IPS-18c (cell line): ENCODE measurements around the gene CIZ1.

Experiments used
- H3K4me3 ChIP-seq: 2 replicates; pipeline ENCODE4 v1.7.0; 2013; ENCODE audit warnings: low read depth, mild to moderate bottlenecking, low read length, moderate library complexity; ENCODE audit not compliant: insufficient read depth
- H3K9me3 ChIP-seq: one replicate; pipeline ENCODE4 v1.6.1; 2013; ENCODE audit warnings: mild to moderate bottlenecking, low read length, moderate library complexity; ENCODE audit not compliant: control insufficient read depth, insufficient read depth

The CIZ1 gene

DNA sequence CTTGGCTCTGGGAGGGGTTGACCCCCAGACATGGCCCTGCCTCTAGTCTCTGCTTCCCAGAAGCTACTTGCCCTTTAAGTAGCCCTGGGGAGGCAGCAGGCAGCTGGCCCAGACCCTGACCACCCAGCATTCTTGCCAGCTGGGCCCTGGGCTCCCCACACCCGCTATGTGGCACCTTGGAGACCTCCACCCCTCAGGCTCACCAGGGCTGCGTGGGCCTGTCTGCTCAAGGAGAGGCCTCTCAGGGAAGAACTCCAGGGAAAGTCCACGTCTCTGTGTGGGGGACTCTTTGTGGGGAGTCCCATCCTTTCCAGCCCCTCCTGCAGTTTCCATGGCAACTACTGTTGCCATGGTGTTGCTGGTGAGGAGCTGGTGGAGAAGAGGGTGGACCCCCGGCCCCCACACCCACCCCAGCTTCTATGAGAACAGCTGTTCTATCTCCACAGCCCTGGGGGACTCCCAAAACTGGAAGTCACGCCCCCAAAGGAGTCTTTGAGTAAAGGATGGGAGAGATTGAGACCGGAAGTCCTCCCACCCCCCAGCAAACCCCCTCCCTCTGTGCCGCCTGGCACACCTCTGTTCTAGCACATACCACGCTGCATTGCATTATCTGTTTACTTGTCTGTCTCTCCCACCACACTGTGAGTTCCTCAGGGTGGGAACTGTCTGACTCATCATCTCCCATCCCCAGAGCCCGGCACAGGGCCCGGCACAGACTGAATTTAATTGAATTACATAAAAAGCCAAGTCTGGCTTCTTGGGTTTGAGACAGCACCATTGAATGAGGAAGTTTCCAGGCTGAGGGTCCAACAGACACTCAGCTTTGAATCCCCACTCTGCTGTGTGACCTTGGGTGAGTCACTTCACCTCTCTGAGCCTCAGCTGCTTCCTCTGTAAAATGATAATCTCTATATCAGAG is 24.4 kb upstream of the CIZ1 start:
- H3K4me3 ChIP-seq, result no peak overlapping the region
- no peaks in the 10 kb centered on the region for H3K9me3 ChIP-seq

DNA sequence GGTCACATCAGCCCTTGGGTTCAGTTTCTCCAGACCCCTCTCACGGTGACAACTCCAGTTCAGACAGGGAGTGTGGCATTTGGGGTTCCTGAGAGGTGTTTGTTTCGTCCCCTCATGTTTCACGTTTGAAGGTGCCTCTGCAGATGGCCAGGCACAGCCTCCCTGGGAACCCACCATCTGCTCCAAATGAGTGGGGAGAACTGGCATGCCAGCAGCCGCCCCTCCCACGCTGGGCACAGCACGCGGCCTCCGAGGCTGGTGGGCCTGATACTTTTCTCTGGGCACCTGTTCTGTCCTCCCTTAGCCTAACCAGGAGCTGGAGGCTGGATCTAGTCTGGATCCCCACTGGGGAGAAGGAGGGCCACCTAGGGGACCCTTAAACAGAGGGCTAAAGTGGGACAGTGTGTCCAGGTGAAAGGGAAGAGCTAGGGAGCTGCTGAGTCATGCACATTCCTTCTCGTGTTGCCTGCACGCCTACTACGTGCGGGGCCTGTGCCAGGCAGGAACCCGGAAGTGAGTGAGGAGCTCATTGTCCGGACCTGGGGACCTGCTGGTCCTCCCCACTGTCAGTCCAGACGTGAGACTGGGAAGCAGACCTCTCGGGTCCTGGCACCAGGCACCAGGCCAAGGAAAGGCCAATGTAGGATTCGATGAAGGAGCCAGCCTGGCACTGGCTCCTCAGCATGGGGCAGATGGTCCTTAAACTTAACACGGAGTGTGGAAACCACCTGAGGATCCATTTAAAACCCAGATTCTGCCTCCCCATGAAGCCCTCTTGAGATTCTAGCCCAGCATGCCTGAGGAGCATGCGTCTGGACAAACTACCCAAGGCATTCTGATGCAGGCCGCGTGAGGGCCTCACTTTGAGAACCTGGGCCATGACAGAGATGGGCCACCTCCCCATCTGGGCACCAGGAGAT is 23.5 kb upstream of the CIZ1 start:
- H3K9me3 ChIP-seq, result no peaks in the 10 kb centered on the region

DNA sequence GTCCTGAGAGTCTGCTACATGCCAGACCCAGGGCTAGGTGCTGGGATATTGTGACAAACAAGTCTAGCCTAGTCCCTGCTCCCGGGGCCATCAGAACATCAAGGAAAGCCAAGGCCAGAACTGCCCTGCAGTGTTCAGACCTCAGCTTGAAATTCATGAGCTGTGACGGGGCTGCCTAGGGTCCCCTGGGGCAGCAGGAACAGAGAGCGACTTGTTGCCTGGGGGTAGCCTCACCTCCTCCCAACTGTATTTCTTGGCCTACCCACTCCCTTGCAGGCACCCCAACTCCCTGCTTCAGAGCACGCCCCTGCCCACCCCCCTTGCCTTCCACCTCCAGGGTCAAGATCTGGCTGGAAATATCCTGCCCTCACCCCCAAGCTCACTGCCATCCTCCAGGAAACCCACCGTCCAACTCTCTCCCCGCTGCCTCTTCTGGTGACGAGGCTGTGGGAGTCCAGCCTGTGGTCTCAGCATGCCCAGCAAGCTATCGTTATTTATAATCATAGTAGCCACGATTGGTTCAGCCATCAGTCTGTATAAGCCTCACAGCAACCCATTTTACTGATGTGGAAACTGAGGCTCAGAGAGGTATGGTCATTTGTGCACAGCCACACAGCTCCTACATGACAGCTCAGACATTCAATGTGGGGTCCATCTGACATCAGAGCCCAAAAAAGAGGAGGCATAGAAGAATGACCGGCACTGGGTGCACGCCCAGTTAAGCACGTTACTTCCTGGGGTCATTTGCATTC is 22.6 kb upstream of the CIZ1 start:
- Histone ChIP-seq H3K4me3 (no peak overlapping the region), H3K9me3 (no peaks in the 10 kb centered on the region)

More for the DNA sequence above, 23.5 kb upstream of the CIZ1 start:
- no peak overlapping the region for H3K4me3 ChIP-seq

- Histone ChIP-seq H3K9me3 (no peaks in the 10 kb centered on the region), H3K4me3 (no peak overlapping the region)
Measured at GRCh38 chr9:128211981-128212281, 20.6 kb upstream of the CIZ1 start.

DNA sequence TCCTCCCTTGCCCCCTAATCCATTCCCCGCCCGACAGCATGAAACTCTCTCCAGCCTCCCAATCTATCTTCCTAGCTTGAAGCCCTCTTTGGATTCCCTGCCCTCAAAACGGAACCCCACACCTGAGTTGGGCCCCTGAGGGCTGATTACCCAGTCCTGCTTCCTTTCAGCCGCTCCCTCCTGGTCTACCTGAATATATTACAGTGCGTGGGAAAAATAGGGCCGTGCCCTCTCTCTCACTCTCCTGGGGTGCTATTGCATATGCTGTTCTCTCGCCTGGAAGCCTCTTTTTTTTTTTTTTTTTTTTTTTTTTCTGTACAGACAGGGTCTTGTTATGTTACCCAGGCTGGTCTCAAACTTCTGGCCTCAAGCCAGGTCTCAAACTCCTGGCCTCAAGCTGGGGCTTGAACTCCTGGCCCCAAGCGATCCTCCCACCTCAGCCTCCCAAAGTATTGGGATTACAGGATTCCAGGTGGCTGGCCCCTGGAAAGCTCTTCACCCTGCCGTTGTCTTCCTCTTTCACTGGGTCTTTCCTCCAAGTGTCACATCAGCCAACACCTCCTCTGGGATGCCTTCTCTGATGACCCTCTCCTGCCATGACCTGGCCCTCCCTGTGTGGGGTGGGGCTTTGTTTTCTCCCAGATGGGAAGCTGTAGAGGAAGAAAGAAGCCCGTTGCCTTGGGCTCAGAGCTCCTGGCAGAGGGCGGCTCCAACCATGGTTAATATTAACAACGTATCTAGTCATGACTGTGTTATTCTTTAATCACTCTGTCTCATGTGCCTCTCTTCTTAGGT is 20.0 kb upstream of the CIZ1 start:
- Histone ChIP-seq H3K4me3 (no peak overlapping the region), H3K9me3 (no peaks in the 10 kb centered on the region)

GRCh38 chr9:128208946-128209669 is 17.7 kb upstream of the CIZ1 start:
- Histone ChIP-seq H3K9me3 (no peaks in the 10 kb centered on the region), H3K4me3 (no peak overlapping the region)

- H3K9me3 ChIP-seq, result no peaks in the 10 kb centered on the region
- no peak overlapping the region for H3K4me3 ChIP-seq
Measured at GRCh38 chr9:128208386-128208785, 17.0 kb upstream of the CIZ1 start.

DNA sequence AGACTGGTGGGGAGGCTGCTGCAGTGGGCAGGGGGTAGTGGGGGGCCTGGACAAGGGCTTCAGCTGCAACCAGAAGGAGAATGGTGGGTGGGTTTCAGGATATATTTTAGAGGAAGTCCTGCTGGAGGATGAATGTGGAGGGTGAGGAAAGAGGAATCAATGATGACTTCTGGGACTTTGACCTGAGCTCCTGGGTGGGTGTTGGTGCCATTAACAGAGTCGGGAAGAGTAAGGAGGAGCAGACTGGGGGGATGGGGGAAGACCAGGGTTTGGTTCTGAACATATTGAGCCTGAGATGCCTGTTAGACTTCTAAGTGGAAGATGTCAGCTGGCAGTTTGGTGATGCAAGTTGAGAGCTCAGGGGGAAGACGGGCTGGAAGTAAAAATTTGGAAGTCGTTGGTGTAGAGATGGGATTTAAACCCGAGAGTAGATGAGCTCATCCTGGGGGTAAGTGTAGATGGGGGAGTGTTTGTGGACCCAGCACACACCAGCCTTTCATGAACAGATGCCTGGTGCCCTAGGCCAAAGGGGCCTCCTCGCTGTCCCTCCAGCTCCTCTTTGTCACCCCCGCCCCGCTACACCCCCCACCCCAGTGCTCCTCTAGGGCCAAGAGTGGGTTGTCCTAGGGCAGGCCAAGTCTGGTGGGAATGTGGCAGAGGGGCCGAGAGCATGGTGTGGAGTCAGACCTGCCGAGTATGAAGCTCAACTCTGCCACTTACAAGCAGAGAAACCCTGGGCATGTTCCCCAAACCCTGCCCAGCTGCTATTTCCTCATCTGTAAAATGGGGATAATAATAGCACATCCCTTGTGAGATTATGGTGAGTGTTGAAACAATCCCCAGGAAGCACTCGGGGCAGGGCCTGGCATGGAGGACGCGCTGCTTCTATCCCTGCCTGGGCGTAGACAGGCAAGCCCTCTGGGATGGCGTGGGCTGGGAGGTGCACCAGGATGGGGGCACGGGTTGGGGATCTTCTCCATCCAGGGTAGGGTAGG is 15.8 kb upstream of the CIZ1 start:
- Histone ChIP-seq H3K4me3 (no peak overlapping the region), H3K9me3 (no peaks in the 10 kb centered on the region)

DNA sequence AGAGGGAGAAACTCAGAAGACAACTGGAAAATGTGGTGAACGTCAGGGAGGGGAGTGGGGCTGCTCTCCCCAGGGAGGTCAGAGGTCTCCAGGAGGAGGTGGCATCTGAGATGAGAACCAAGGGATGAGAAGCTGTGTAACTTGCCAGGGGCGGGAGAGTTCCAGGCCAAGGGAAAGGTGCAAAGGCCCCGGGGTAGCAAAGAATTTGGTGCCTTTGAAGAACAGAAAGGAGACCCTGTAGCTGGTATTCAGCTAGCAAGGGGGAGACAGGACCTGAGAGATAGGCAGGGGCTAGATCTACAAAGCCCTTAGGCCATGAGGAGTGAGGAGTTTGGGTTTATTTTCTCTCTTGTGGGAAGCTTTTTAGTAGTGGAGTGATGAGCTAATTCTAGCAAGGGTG is 15.1 kb upstream of the CIZ1 start:
- no peak overlapping the region for H3K4me3 ChIP-seq
- no peaks in the 10 kb centered on the region for H3K9me3 ChIP-seq

- H3K4me3 ChIP-seq, result no peak overlapping the region
- no peaks in the 10 kb centered on the region for H3K9me3 ChIP-seq
Measured at GRCh38 chr9:128205296-128205944, 14.0 kb upstream of the CIZ1 start.

- Histone ChIP-seq H3K4me3 (peak overlapping the region; percentile 87; the same call in 1 of the 2 replicates), H3K9me3 (no peaks in the 10 kb centered on the region)
Measured at GRCh38 chr9:128204858-128205257, 13.5 kb upstream of the CIZ1 start.

GRCh38 chr9:128203707-128204551 is 12.6 kb upstream of the CIZ1 start:
- Histone ChIP-seq H3K4me3 (peak overlapping the region; percentile 87), H3K9me3 (no peaks in the 10 kb centered on the region)

DNA sequence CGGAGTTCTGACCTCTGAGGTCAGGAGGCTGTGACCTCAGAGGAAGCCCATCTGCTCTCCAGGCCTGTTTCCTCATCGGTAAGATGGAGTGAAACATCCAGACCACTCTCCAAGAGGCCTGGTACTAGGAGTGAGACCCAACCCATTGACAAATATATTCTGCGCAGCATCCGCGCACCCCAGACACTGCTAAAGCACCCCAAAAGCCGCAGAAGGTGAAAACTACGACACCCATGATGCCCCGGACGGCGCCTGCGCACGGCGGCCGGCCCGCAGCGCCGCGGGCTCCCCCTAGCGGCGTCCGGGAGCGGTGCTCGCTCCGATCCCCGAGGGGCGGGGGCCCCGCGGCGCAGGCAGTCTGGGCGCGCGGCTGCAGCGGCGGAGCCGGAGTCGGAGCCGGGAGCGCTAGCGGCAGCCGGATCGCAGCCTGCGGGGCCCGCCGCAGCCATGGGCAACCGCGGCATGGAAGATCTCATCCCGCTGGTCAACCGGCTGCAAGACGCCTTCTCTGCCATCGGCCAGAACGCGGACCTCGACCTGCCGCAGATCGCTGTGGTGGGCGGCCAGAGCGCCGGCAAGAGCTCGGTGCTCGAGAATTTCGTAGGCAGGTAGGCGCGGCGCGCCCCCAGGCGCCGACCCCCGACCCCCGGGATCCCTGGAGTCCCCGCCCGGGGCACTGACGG is 11.8 kb upstream of the CIZ1 start, which contains the start of gene DNM1:
Gene DNM1 (plus strand): TSS at position 356 of the 683 bp plus-strand sequence. CDS start 92 bp downstream, at position 448.
- Histone ChIP-seq H3K4me3 (peak within 1 kb of the TSS; percentile 87), H3K9me3 (no peaks in the 10 kb centered on the region)
